HepG2 (cell line): ENCODE results near the gene TUBA4A. TPM values are rescaled to one million over a fixed set of nuclear protein-coding genes. Genes with fewer than 3 reads are reported as not detected.

ENCODE experiments used
- BRD4 ChIP-seq: sonication (generic); formaldehyde crosslinking; IDR thresholded peaks from 2 replicates; pipeline ENCODE4 v1.4.0; 2020; ENCODE audit warnings: missing genetic modification reagents
- GABPA ChIP-seq, 2 experiments: IDR thresholded peaks; 2 replicates each; pipeline ENCODE4 v1.6.1; 2011 to 2016; ENCODE audit warnings: low read depth in 2 of 2, low read length in 1 of 2, missing biosample characterization in 1 of 2, missing genetic modification characterization in 1 of 2
- KDM4B ChIP-seq: sonication (generic); formaldehyde crosslinking; IDR thresholded peaks from 2 replicates; pipeline ENCODE4 v1.4.0; 2020; ENCODE audit warnings: missing genetic modification reagents
- MAF1 ChIP-seq: sonication (generic); formaldehyde crosslinking; IDR thresholded peaks from 2 replicates; pipeline ENCODE4 v1.5.0; 2020; ENCODE audit warnings: missing genetic modification reagents, borderline replicate concordance
- MBD4 ChIP-seq: IDR thresholded peaks from 2 replicates; pipeline ENCODE4 v1.6.1; 2012; ENCODE audit warnings: low read length, inconsistent platforms, borderline replicate concordance
- PAX8 ChIP-seq: sonication (generic); formaldehyde crosslinking; IDR thresholded peaks from 2 replicates; pipeline ENCODE4 v1.8.0; 2022; ENCODE audit warnings: mild to moderate bottlenecking, missing genetic modification reagents, borderline replicate concordance
- PCBP2 ChIP-seq: fragments of 200-400 bp; formaldehyde crosslinking; optimal IDR thresholded peaks from 2 replicates; pipeline ENCODE3; 2018; ENCODE audit warnings: low read length, low read depth; ENCODE audit not compliant: poor library complexity, severe bottlenecking
- PHF8 ChIP-seq: sonication (generic); formaldehyde crosslinking; IDR thresholded peaks from 2 replicates; pipeline ENCODE4 v1.5.0; 2020; ENCODE audit warnings: missing genetic modification reagents
- RFX3 ChIP-seq: IDR thresholded peaks from 2 replicates; pipeline ENCODE4 v1.6.1; 2016; ENCODE audit warnings: missing biosample characterization, missing genetic modification reagents
- SETDB1 ChIP-seq: sonication (generic); formaldehyde crosslinking; IDR thresholded peaks from 2 replicates; pipeline ENCODE4 v1.5.1; 2020; ENCODE audit warnings: missing genetic modification reagents, mild to moderate bottlenecking, borderline replicate concordance
- SOX5 ChIP-seq: IDR thresholded peaks from 2 replicates; pipeline ENCODE4 v1.6.1; 2016; ENCODE audit warnings: borderline replicate concordance
- TARDBP ChIP-seq: sonication (generic); formaldehyde crosslinking; IDR thresholded peaks from 2 replicates; pipeline ENCODE4 v1.8.0; 2022; ENCODE audit warnings: mild to moderate bottlenecking, missing genetic modification reagents
- ZKSCAN1 ChIP-seq: fragments of 150-350 bp; IDR thresholded peaks from 2 replicates; pipeline ENCODE4 v1.6.1; 2014; ENCODE audit warnings: low read length
- ZNF121 ChIP-seq: sonication (generic); formaldehyde crosslinking; IDR thresholded peaks from 2 replicates; pipeline ENCODE4 v1.5.0; 2020; ENCODE audit warnings: mild to moderate bottlenecking, missing genetic modification reagents
- ZNF720 ChIP-seq: sonication (generic); formaldehyde crosslinking; IDR thresholded peaks from 2 replicates; pipeline ENCODE4 v1.4.0; 2020; ENCODE audit warnings: missing genetic modification reagents
- ZNF883 ChIP-seq: sonication (generic); formaldehyde crosslinking; IDR thresholded peaks from 2 replicates; pipeline ENCODE4 v1.5.1; 2020; ENCODE audit warnings: mild to moderate bottlenecking, missing genetic modification reagents; ENCODE audit errors: not compliant biosample characterization
- ZSCAN29 ChIP-seq: sonication (generic); formaldehyde crosslinking; conservative IDR thresholded peaks from 2 replicates; pipeline ENCODE4 v1.4.0; 2020; ENCODE audit warnings: mild to moderate bottlenecking, missing genetic modification reagents
- polyA plus RNA-seq, 8 experiments: library from polyadenylated mRNA; depleted of rRNA in 3 of 8; stranded (reverse) in 7 of 8; unstranded in 1 of 8; fragments of >200 nt; fragmentation: Illumina TruSeq in 4 of 8; extraction: Trizol in 4 of 8; gene quantifications; 2 replicates each; pipeline versions ENCODE4 v1.2.1 to v1.2.3, GENCODE V29; 2011 to 2016; ENCODE audit warnings: low read depth in 4 of 8, missing spikeins in 1 of 8, mixed read lengths in 1 of 8; ENCODE audit not compliant: insufficient read depth in 1 of 8
- total RNA-seq, 5 experiments: library from RNA; depleted of rRNA; stranded (reverse); fragments of >200 nt; fragmentation: Illumina TruSeq; extraction: Trizol; gene quantifications; 2 replicates each; pipeline ENCODE4 v1.2.3, GENCODE V29; 2016; ENCODE audit warnings: low read depth in 1 of 5
- TF ChIP-seq, protein P1 (sequence below): sonication (generic); formaldehyde crosslinking; IDR thresholded peaks from 2 replicates; pipeline ENCODE4 v1.4.0; 2020; ENCODE audit warnings: mild to moderate bottlenecking, low read depth, missing genetic modification reagents
- TF ChIP-seq, protein P2 (sequence below): sonication (generic); formaldehyde crosslinking; conservative IDR thresholded peaks from 2 replicates; pipeline ENCODE4 v1.4.0; 2020; ENCODE audit warnings: missing genetic modification reagents
- TF ChIP-seq, protein P3 (sequence below): IDR thresholded peaks from 2 replicates; pipeline ENCODE4 v1.6.1; 2016

Gene TUBA4A
- total and polyA plus RNA-seq, 2 of the 13 experiments (the other 11 are each of a cell fraction or from before 2014, with no cell fraction given) = 1.3 to 12.7 TPM

DNA sequence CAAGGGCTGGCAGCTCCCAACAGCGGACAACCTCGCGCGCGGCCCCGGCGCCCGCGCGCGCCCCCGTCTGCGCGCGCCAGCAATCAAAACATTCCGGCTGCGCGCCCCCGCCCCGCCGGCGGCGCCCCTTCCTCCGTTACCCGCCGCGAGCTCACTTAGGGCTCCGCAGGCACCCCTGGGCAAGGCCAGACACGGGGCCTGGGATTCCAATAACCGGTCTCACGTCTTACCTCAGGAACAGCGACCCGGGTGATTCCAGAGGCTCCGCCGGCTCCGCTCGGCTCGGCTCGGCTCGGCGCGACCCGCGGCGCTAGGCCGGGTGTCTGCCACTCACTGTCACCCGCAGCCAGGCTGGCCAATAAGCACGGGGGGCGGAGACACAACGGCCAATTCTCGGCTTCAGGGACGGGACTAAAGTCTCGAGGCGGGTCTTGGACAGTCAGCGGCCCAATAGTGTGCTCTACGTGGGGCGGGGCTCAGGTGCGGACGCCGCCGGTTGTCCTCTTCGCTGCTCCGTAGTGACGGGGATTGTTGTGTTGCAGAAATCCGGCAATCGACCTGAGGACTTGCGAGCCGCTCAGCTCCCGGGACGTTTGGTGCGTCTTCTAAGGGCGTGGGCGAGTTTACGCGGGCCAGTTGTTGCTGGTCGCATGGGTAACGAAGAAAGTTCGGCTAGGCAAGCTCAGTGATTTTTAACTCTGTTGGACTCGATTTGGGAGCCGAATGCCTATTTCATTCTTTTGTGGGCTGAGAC is 24.2 kb downstream of the TUBA4A start, which contains the start of the genes ANKZF1 and ATG9A (continued):
- TF ChIP-seq ZNF121 (CRISPR knock-in tag) = 0 out of 2 replicates have a peak, but pooled peaks have one; percentile 54
- TF ChIP-seq BRD4 (CRISPR knock-in tag) = no peak
- TF ChIP-seq ZNF720 (CRISPR knock-in tag) = no peak
- TF ChIP-seq, protein P1, sequence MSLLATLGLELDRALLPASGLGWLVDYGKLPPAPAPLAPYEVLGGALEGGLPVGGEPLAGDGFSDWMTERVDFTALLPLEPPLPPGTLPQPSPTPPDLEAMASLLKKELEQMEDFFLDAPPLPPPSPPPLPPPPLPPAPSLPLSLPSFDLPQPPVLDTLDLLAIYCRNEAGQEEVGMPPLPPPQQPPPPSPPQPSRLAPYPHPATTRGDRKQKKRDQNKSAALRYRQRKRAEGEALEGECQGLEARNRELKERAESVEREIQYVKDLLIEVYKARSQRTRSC = peak; percentile 80; the same call in 1 of the 2 replicates
- no peak; the same call in 1 of the 2 replicates for TF ChIP-seq GABPA (IDR thresholded peaks at IDR 0.05; ENCODE audit: low read depth, low read length)
- TF ChIP-seq GABPA (CRISPR knock-in tag; IDR thresholded peaks at IDR 0.05; ENCODE audit: low read depth) = peak; percentile 66; the same call in 1 of the 2 replicates
- peak; percentile 53 for TF ChIP-seq SOX5
- no peak; the same call in 1 of the 2 replicates for TF ChIP-seq ZSCAN29 (CRISPR knock-in tag)
- no peak for TF ChIP-seq MBD4
- TF ChIP-seq PHF8 (CRISPR knock-in tag) = peak; percentile 88
- TF ChIP-seq ZKSCAN1 = peak; percentile 31; the same call in 1 of the 2 replicates
- TF ChIP-seq ZNF883 = peak; percentile 88
- TF ChIP-seq SETDB1 (CRISPR knock-in tag) = no peak
- no peak; the same call in 1 of the 2 replicates for TF ChIP-seq KDM4B
- TF ChIP-seq, protein P2, sequence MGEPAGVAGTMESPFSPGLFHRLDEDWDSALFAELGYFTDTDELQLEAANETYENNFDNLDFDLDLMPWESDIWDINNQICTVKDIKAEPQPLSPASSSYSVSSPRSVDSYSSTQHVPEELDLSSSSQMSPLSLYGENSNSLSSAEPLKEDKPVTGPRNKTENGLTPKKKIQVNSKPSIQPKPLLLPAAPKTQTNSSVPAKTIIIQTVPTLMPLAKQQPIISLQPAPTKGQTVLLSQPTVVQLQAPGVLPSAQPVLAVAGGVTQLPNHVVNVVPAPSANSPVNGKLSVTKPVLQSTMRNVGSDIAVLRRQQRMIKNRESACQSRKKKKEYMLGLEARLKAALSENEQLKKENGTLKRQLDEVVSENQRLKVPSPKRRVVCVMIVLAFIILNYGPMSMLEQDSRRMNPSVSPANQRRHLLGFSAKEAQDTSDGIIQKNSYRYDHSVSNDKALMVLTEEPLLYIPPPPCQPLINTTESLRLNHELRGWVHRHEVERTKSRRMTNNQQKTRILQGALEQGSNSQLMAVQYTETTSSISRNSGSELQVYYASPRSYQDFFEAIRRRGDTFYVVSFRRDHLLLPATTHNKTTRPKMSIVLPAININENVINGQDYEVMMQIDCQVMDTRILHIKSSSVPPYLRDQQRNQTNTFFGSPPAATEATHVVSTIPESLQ (CRISPR knock-in tag) = no peak; the same call in 1 of the 2 replicates
- TF ChIP-seq, protein P3, sequence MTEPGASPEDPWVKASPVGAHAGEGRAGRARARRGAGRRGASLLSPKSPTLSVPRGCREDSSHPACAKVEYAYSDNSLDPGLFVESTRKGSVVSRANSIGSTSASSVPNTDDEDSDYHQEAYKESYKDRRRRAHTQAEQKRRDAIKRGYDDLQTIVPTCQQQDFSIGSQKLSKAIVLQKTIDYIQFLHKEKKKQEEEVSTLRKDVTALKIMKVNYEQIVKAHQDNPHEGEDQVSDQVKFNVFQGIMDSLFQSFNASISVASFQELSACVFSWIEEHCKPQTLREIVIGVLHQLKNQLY = no peak
- peak; percentile 60 for TF ChIP-seq TARDBP (CRISPR knock-in tag)
- 0 out of 2 replicates have a peak, but pooled peaks have one; percentile 29 for TF ChIP-seq MAF1 (CRISPR knock-in tag)
- no peak for TF ChIP-seq PAX8
- TF ChIP-seq RFX3 (CRISPR knock-in tag) = no peak
- no peak for TF ChIP-seq PCBP2
